GM21737 (cell line): ENCODE results near the gene ASB3.
"Not testable (repeated sequence)": the region's sequence is repeated elsewhere in the genome, so short reads cannot be mapped to it uniquely, and the experiment has no call there.

Experiments used
- ATAC-seq: cut with Tn5 transposase; IDR thresholded peaks from one replicate; pipeline ENCODE4 v1.9.1; 2021; ENCODE audit warnings: mild to moderate bottlenecking, moderate library complexity; ENCODE audit not compliant: unreplicated experiment

ASB3 gene

GRCh38 chr2:53660886-53661285 lies 125.9 kb downstream of the ASB3 start:
- no peak for ATAC-seq

- ATAC-seq: not testable (repeated sequence)
Measured at GRCh38 chr2:53658474-53658873, 128.3 kb downstream of the ASB3 start.

GRCh38 chr2:53655256-53655655 lies 131.5 kb downstream of the ASB3 start:
- ATAC-seq: no peak

GRCh38 chr2:53654396-53654795 lies 132.4 kb downstream of the ASB3 start:
- ATAC-seq: no peak

- ATAC-seq: no peak
Measured at GRCh38 chr2:53652131-53652530, 134.6 kb downstream of the ASB3 start.

GRCh38 chr2:53646788-53647187 lies 140.0 kb downstream of the ASB3 start:
- ATAC-seq: no peak

- no peak for ATAC-seq
Measured at GRCh38 chr2:53641290-53641689, 145.5 kb downstream of the ASB3 start.

- no peak for ATAC-seq
Measured at GRCh38 chr2:53640466-53640865, 146.3 kb downstream of the ASB3 start.

GRCh38 chr2:53636596-53636995 lies 150.2 kb downstream of the ASB3 start:
- no peak for ATAC-seq

- ATAC-seq: no peak
Measured at GRCh38 chr2:53636109-53636508, 150.6 kb downstream of the ASB3 start.

GRCh38 chr2:53635694-53636093 lies 151.1 kb downstream of the ASB3 start:
- ATAC-seq: no peak

GRCh38 chr2:53633441-53633840 lies 153.3 kb downstream of the ASB3 start:
- ATAC-seq: no peak

- ATAC-seq: no peak
Measured at GRCh38 chr2:53632714-53633113, 154.0 kb downstream of the ASB3 start.

GRCh38 chr2:53632126-53632460 lies 154.7 kb downstream of the ASB3 start:
- ATAC-seq: no peak

- no peak for ATAC-seq
Measured at GRCh38 chr2:53631313-53632125, 155.2 kb downstream of the ASB3 start.

- ATAC-seq: no peak
Measured at GRCh38 chr2:53630026-53630606, 156.6 kb downstream of the ASB3 start.

- no peak for ATAC-seq
Measured at GRCh38 chr2:53629501-53629900, 157.3 kb downstream of the ASB3 start.

GRCh38 chr2:53629001-53629400 lies 157.8 kb downstream of the ASB3 start:
- ATAC-seq: no peak

- no peak for ATAC-seq
Measured at GRCh38 chr2:53622141-53622540, 164.6 kb downstream of the ASB3 start.

- no peak for ATAC-seq
Measured at GRCh38 chr2:53620981-53621380, 165.8 kb downstream of the ASB3 start.
